HTERT RPE-1 (cell line): Measurements from ENCODE around the gene SLC7A11.
"Not testable (repeated sequence)": the region's sequence is repeated elsewhere in the genome, so short reads cannot be mapped to it uniquely, and the experiment has no call there.

ENCODE experiments used
- in situ Hi-C: fragments of 300-500 bp; cut with MboI; formaldehyde crosslinking; loops from 4 replicates; pipeline ENCODE4 v1.14.3; 2020; ENCODE audit warnings: low sequenced_read_pairs

SLC7A11 gene

DNA sequence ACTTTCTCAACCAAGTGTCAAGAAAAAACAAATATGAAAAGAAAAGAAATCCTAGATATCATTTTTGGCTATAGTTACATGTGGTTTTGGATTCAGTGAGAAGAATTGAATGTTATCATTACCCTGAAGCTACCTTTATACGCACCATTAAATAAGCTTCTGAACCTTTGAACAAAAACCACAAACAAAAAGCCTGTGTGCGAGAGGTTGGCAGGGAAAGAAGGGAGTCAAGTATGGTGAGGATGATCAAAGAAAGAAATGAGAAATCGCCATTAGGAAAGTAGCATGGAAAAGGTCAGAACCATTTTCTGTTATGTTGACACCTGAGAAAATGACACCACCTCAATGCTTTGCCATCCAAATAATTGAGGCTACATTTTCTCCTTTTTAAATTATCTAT lies 1.2 kb upstream of the SLC7A11 start:
- in situ Hi-C loops, result no loop called here

DNA sequence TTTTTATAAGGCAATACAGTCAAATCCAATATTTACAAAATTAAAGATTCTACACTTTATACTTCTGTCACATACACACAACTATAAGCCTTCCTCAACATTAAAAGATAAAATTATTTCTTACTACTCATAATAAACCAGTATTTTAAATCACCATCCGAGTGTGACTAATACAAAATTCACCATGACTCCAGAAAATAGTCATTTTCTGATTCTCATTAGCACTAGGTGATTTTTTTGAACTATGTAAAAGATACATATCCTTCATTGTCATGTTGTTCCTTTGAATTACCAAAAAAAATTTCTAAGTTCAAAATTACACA lies 646 bp upstream of the SLC7A11 start:
- in situ Hi-C loops, result no loop called here

DNA sequence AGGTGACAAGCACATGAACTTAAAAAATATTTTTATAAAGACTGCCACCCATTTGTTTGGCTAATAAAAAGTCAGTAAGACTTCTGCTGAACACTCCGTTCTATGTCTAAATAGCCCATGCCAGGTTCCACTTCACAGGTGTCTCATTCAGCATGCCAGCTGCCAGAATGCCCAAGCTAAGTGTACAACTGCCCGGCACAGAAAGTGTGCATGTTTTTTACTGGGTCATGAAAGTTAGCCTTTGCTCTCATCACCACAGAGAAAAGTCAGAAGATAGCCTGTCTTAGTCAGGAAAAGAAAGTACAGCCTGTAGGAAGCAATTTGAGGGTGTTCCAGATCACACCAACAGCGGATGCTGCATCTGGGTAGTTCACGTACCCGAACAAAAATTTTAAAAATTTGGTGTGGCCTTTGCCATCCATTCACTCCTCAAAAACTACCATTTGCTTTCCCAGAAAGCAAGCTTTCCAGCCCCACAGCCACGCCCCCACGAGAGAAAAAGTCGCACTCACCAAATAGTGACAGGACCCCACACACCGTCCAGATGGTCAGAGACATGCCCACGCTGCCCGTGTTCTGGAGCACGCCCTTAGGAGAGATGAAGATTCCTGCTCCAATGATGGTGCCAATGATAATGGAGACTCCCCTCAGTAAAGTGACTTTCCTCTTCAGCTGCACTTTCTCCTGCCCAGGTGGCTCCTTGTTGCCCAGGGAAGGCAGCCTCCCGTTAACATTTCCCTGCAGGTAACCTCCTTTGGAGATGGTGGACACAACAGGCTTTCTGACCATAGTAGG lies 671 bp downstream of the SLC7A11 start:
- in situ Hi-C loops, result no loop called here

DNA sequence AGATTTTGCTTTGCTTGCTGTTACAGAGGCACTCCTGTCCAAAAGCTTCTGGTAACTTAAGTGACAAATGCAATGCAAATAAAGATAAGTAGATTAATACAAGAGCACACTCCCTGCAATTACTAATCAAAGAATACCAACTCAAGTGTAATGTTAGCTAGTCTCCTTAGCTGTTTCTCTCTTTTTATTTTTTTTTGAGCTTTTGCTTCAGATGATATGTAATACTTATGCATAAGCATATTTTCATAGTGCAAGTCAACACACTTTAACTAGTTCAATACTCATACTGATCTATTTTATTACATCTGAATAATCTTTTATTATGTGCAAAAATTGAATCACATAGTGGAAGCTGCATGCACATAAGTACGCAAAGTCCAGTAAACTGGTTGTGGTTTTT lies 2.7 kb downstream of the SLC7A11 start:
- in situ Hi-C loops, result no loop called here

DNA sequence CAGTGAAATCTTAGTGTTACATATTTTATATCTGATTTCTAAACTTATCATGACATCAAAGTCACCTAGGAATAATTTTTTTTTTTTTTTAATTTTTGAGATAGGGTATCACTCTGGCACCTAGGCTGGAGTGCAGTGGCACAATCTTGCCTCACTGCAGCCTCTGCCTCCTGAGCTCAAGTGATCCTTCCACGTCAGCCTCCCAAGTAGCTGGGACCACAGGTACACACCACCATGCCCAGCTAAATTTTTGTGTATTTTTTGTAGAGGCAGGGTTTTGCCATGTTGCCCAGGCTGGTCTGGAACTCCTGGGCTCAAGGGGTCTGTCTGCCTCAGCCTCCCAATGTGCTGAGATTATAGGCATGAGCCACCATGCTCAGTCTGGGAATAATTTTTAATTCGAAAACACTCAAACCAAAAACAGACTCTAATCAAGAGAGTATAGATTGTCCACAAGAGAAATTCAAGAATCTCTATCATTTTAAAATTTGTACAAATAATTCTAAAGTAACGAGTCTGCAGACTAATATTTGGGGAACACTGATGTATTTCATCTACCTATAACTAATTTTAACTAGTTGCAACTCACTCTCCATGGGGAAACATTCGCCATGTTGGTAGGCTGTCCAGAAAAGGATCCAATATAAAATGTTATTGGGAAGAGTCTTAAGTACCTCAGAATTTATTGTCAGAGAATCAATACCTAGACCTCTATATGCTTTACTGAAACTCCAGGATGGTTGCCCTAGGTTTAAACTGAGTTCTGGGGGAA lies 3.4 kb downstream of the SLC7A11 start:
- in situ Hi-C loops, result no loop called here

DNA sequence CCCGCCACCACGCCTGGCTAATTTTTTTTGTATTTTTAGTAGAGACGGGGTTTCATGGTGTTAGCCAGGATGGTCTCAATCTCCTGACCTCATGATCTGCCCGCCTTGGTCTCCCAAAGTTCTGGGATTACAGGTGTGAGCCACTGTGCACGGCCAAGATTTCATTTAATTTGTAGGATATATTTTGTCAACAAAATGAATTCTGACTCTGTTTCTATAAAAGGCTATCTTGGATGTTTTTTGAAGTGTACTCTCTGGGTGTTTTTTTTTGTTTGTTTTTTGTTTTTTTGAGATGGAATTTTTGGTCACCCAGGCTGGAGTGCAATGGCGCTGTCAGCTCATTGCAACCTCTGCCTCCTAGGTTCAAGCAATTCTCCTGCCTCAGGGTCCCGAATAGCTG lies 5.0 kb downstream of the SLC7A11 start:
- in situ Hi-C loops, result not testable (repeated sequence)

DNA sequence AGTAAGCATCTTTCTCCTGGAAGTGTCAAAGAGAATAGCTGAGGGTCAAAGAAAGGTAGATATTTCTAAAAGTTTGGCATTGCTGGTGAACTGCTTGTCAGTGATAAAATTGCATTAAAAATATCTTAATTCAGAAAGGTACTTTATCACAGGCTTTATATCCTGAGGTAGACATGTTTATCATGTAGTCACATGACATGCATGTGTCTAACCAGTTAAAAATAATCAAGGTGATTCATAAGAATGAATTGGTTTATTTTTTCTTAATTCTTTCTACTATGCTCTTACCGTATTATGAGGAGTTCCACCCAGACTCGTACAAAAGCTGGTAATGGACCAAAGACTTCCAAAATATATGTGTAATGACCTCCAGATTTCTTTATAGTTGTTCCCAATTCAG lies 6.1 kb downstream of the SLC7A11 start:
- in situ Hi-C loops, result no loop called here

DNA sequence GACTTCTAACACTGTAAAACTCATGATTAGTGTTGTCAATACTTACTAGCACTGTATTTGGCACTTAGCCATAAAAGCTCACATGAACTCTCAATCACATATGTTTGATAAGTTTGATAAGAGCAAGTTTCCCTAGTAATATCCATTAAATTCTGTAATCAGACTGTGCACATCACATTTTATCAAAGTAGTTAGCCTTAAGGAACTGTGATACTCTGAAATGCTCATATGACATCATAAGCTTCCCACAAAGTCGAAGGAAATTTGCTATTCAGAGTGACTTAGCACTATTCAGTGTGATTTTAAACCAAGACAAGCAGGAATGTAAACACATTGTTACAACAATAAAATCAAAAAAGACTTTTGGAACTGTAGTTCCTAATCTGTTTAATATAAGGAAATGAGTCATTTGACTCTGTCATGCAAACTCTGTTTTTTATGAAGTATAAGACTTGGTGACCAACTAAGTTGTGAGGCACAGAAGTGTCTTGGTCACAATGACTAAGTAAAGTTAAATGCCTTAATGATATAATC lies 6.7 kb downstream of the SLC7A11 start:
- in situ Hi-C loops, result no loop called here

DNA sequence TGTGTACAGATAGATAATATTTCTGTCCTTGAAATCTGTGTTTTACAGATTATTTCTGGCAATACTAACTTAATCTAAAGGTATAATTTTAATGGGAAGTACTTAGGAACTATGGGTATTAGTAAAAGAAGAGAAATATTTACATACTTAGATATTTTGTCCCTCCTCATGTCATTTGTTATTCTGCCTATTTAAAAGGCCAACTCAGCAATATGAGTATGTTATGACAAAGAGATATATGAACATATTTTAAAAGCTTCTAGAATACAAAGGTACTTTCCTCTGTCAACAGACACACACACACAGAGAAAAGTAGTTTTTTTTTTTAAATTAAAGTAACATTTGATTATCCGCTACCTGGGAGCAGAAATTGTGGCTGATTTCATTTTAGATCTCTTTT lies 7.9 kb downstream of the SLC7A11 start:
- in situ Hi-C loops, result no loop called here

DNA sequence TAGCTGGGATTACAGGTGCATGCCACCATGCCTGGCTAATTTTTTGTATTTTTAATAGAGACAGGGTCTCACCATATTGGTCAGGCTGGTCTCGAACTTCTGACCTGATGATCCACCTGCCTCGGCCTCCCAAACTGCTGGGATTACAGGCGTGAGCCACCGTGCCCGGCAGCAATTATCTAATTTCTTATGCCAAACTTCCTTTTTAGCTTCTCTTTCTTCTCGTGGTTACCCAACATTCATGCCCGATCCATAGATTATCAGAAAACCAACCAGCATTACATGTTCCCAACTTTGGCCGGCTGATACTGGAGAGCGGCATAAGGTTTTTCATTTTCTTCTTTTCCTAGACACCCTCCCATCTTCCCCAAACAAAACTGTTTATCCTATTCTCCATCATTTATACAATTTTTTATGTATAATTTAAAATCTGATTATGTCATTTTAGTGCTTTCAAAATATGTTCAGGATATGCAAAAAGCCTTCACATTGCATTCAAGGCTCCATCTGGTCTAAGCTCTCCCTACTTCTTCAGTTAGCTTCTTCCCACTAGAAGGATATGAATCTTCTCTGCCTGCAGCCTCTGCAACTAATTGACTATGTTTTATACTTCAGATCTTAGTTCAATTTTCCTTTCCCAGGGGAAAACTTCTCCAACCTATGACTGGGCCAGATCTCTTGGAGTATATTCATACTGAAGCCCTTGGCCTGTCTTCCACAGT lies 8.7 kb downstream of the SLC7A11 start:
- in situ Hi-C loops, result no loop called here

DNA sequence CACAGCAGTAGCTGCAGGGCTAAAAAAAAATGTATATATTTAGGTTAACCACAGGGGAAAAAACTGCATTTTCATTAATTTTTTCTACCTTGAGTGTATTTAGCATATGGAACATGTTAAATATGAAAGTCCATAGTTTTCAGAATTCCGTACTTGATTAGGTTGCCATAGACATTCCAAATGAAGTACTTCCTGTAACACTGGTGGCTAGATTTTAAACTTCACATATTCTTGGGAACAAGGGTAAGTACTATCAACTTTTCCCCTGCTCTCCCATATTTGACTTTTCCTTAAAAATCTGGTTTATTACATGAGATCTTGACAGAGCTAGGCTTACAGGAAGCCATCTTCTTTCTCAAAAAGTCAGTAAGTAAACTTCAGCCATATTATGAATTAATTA lies 9.8 kb downstream of the SLC7A11 start:
- in situ Hi-C loops, result no loop called here

DNA sequence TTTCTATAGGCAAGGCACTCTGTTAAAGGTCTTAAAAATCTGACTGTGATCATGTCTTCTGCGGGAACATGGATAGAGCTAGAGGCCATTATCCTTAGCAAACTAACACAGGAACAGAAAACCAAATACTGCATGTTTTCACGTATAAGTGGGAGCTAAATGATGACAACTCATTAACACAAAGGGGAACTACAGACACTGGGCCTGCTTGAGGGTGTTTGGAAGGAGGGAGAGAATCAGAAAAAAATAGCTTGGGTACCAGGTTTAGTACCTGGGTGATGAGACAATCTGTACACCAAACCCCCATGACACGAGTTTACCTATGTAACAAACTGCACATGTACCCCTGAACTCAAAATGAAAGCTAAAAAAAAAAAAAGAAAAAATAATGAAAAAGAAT lies 12.1 kb downstream of the SLC7A11 start:
- in situ Hi-C loops, result no loop called here

DNA sequence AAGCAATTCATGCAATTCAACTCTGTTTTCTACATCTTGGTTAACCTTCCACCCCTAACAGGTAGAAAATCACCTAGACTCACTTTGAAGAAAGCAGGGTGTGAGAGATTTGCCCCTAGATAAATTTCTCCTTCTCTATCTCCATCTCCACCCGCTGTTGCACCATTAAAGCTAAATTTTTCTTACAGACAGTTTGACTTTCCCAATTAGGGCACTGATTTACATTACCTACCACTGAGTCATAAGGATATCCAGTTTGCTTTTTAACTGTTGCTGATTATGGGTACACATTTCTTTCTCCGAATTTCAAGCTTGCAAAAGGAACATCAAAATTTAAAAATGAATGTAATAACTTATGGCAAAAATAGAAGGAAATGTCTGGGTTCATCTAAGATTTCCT lies 13.0 kb downstream of the SLC7A11 start:
- in situ Hi-C loops, result no loop called here

DNA sequence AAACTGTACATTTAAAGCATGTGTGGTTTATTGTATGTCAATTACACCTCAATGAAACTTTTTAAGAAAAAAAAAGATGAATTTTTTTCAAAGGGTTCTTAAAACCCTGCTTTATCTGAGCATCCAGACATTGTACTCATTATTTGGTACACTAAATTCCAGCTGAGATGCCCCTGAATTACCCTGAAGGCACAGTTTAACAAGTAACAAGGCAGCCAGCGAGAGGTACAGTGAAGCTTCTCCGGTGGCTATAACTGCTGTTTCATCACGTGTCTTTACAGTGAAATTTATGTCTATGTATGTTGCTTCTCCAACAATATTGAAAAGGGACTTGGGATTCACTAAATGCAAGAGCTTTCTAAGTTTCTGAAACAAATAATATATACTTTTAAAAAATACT lies 15.8 kb downstream of the SLC7A11 start:
- in situ Hi-C loops, result no loop called here

DNA sequence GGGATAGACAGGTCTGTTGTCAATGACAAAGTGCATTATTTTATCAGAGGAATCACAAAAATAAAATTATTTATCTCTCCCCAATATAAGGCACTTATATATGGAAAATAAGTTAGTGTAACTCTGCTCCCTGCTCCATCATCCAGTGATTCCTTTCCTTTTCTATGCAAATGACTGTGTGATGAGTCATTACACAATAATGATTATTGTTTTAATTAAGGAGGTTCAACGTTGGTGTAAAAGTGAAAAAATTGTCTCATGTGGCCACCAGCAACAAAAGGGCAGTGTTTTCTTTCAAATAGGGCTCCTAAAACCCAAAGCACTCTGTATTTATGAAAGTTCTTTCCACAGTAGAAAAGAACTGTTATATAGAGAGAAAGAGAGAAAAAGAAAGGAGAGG lies 16.7 kb downstream of the SLC7A11 start:
- in situ Hi-C loops, result no loop called here

DNA sequence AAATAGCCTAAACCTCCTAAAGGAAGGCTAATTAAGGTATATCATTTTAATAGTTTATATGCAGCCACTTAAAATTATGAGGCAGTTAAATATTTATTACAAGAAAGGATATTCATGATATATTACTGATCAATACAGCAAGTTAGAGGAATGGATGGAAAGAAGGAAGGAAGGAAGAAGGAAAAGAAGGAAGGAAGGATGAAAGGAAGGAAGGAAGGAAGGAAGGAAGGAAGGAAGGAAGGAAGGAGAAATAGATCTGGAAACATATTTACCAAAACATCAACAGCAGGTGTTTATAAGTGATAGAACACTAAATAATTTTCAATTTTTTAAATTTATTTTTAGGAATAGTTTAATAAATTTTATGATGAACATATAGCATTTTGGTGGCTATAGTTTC lies 17.5 kb downstream of the SLC7A11 start:
- in situ Hi-C loops, result no loop called here

DNA sequence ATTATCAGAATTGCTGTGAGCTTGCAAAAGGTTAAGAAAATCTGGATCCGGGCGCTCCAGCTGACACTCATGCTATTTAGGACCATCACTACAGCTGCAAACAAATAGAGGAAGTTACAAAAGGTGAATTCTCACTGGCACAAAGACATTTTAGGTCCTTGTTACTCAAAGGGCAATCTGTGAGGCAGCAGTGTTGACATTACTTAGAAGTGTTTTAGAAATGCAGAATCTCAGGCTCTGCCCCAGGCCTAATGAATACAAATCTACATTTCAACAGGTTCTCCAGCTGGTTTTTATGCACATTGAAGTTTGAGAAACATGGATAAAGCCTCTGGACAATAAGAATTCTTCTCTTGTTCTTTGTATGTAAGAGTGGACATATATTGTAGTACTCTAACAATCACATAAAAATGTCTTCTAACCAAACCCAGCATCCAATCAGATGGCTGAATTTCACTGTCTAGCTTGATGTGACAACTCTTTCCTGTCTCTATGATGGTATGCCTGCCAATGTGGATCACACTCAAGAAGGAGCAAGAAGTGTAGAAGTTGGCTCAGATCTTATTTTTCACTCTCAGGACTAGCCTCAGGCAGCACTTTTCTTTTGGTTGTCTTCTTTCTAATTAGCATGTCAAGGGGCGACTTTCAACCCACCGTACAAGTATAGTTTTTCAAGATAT lies 18.8 kb downstream of the SLC7A11 start:
- in situ Hi-C loops, result no loop called here

DNA sequence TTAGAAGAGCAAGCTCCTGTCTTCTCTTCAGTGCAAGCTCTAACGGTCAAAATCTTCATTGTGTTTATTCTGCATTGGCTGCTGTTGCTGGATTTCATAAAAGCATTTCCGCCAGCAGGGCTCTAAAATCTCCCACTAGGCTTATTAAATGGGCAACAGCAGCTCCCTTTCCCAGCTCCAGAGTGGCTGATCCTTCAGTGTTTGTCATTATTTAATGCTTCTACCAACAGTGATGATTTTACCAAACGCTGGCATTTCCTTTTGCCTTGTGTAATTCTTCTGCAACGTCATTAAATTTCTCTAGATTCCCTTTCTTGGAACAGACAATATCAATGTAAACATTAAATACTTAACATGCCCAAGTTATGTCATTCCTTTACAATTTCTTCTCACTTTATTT lies 20.1 kb downstream of the SLC7A11 start:
- in situ Hi-C loops, result no loop called here

DNA sequence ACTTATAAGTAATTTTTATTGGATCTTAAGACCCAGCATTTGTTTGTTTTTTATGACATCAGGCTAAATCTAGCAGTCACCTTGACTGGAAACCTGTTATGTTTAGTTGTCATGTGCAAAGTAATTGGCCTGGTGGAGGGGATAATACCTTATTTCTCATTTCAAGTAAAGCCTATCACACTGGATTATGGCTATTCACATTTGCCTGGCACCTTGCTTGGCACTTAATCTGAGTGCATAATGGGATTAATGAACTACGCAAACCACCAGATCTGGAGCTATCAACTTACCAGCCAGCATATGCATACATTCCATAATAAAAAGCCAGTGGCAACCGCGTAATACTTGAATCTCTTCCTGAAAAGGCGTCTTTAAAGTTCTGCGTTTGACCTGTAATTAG lies 23.2 kb downstream of the SLC7A11 start:
- in situ Hi-C loops, result no loop called here

DNA sequence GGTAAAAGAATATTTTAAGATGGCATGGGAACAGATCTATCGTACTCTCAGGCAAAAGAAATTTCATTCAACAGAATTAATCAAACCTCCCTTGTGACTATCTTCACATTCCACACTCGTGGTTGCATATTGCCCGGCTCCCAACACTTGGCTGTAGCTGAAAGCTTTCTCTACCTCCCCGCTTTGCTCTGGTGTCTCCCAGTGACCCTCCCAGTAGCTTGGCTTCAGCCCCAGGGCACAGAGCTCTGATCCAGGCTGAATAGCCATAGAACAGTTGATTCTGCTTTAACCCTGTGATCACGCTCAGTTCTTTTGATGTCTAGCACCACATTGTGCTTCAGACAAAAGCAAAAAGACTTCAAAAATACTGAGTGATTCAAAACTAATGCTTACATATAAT lies 24.6 kb downstream of the SLC7A11 start:
- in situ Hi-C loops, result no loop called here

DNA sequence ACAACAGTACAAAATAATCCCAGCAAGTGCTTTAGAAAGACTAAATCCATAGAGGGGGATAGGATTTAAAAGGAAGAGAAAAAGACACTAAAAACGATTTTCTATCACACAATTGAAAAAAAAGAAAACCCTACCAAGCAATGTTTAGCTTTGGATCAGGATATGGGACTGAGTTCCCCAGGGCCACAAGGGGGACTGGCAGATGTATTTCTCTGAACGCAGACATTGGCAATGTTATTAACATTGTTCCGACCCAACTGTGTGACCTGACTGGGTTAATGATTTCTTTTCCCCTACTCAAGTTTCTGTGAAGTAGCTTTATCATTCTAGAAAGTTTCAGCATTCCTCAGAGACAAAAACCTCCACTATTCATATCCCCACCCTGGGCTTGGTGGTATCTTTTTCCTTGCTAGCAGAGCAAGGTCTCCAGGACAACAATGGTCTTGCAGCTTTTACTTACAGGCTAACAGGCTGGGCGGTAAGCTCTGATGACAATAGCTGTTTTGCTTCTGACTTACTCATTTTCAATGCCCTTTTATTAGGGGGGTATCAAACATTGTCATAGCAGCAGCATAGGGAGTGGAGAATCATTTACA lies 25.8 kb downstream of the SLC7A11 start:
- in situ Hi-C loops, result no loop called here
